Prostate gland (tissue), 2 donors: ENCODE results near the gene NINL.

ENCODE experiments used
- POLR2A ChIP-seq: fragments of 450-650 bp; IDR thresholded peaks from one replicate; pipeline ENCODE4 v1.6.1; 2016; ENCODE audit warnings: antibody characterized with exemption, mild to moderate bottlenecking
- POLR2AphosphoS5 ChIP-seq: sonication (generic); formaldehyde crosslinking; IDR thresholded peaks from one replicate; pipeline ENCODE4 v1.6.1; 2017; ENCODE audit warnings: antibody characterized with exemption
- TF ChIP-seq, protein P1 (sequence below), 4 experiments: fragments of 200-600 bp in 2 of 4; fragments of 450-650 bp in 2 of 4; sonication (generic) in 2 of 4; IDR thresholded peaks; 1 replicate in 3 of 4; 2 replicates in 1 of 4; pipeline ENCODE4 v1.5.1; 2016 to 2019; ENCODE audit warnings: antibody characterized with exemption in 4 of 4, mild to moderate bottlenecking in 2 of 4, moderate library complexity in 2 of 4

DNA sequence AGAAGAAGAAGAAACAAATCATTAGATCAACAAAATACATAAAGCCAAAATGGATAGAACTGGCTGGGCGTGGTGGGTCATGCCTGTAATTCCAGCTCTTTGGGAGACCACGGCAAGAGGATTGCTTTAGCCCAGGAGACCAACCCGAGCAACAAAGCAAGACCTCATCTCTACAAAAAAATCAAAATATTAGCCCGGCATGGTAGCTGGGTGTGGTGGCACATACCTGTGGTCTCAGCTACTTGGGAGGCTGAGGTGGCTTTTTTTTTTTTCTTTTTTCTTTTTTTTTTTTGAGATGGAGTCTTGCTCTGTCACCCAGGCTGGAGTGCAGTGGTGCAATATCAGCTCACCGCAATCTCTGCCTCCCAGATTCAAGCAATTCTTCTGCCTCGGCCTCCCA is 21.5 kb downstream of the NINL start:
- no peak for TF ChIP-seq POLR2AphosphoS5
- TF ChIP-seq, protein P1, sequence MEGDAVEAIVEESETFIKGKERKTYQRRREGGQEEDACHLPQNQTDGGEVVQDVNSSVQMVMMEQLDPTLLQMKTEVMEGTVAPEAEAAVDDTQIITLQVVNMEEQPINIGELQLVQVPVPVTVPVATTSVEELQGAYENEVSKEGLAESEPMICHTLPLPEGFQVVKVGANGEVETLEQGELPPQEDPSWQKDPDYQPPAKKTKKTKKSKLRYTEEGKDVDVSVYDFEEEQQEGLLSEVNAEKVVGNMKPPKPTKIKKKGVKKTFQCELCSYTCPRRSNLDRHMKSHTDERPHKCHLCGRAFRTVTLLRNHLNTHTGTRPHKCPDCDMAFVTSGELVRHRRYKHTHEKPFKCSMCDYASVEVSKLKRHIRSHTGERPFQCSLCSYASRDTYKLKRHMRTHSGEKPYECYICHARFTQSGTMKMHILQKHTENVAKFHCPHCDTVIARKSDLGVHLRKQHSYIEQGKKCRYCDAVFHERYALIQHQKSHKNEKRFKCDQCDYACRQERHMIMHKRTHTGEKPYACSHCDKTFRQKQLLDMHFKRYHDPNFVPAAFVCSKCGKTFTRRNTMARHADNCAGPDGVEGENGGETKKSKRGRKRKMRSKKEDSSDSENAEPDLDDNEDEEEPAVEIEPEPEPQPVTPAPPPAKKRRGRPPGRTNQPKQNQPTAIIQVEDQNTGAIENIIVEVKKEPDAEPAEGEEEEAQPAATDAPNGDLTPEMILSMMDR (IDR thresholded peaks at IDR 0.05), result no peak
- no peak for TF ChIP-seq POLR2A
